Stimulated activated CD4-positive, alpha-beta T cell treated with anti-CD3 and anti-CD28 coated beads, Interleukin-1b, Interleukin-23, amount 100 ng/mL, for 24 hours (primary cell): ENCODE measurements around the gene CKB.
A peak's percentile ranks its signal among the peaks of the same experiment; 100 is the strongest.

ENCODE experiments used
- DNase-seq, 4 experiments: peaks; one replicate each; pipeline ENCODE4 v3.0.0-alpha.2; 2020; ENCODE audit warnings: low read depth in 4 of 4, low spot score in 1 of 4

Gene CKB

DNA sequence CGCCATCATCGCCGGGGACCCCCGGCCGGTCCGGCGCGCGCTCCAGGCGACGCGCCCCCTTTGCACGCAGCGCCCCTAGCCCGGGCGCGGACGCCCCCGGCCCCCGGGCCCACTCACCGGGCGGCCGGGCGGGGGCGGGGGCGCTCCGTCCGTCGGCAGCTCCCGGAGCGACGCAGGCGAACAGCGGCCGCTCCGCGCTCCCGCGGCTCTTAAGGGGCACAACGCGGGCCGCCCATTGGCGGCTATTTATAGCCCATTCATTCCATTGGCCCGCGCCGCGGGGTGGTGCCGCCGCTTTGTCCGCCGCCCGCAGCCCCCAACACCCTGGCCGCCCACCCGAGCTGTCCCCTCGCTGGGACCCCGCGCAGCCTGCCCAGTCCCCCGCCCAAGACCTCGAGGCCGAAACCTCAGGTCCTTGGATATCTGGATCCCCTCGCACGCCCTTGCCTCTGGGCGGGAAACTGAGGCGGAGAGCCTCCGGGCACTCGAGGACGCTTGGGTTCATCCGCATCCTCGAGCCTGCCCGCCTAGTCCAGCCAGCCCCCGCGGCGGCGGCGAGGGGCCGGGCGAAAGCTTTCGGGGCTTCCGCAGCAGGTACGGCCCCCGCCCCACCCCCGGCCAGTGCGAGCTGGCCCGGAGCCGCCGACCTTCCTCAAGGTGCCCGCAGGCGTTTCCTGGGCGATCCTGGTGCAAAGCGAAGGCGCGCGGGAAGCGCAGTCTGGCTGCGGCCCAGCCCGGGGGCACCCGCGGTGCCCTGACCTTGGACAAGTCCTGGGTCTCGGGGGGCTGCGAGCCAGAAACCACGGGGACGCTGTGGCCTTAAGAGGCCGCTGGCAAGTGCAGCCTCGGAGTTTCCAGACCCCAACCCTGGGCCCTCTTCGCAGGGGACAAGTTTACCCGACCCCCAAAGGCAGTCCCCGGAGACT is at the start of gene CKB:
Gene CKB (minus strand): TSS at position 182 of the 926 bp plus-strand sequence. CDS start 337 bp downstream, outside the sequence.
- no peak for DNase-seq

DNA sequence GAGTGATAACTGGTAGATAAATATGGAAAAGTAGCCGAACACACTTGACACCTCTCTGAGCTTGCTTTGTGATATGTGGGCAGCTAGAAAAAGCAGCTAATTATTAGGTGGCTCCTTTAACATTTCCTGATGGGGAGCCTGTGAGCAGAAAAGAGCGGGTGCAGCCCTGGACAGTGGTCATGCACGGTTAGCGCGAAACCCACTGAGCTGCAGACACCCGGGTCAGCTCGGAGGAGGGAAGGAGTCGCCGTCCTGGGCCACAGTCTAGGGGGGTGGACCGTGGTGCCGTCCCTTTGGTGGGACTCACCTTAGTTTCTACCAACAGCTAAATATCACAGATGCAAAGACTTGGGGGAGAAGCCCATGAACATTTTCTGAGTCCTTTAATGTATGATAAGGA is 46.8 kb upstream of the CKB start:
- no peak for DNase-seq

DNA sequence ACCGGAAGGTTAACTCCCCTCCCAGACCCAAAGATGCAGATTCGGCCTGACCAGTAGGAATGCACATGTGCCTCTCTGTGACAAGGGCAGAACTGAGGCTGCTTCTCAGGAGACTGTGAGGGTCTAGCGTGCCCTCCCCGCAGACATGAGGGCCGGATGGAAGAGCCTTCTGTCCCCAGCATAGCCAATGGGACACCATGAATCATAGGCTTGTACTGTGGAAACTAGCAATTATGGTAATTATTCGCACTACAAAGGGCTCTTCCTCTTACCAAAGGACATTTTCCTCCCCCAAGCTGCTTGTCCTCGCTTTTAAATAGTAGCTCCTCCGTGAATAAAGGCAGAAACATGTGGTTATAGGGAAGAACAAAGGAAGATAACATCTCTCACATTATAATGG is 46.3 kb upstream of the CKB start:
- DNase-seq, result no peak

DNA sequence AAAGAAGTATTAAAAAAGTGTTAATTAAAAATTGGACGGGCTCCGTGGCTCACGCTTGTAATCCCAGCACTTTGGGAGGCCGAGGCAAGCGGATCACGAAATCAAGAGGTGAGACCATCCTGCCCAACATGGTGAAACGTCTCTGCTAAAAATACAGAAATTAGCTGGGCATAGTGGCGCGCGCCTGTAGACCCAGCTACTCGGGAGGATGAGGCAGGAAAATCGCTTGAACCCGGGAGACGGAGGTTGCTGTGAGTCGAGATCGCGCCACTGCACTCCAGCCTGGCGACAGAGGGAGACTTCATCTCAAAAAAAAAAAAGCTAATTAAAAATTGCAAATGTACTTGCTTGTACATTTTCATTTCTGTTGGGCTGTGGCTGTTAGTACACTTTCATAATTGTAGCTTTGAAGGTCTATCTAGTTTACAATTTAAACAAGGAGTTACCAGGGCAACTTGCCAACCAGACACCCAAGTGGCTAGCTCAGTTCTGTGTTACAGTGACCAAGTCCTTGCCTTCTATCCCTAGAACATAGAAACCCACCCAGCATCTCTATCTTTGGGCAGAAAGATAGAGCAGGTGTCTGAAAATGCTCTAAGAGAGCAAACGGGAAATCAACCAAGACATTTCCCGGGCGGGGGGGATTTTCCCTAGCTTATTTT is 41.3 kb upstream of the CKB start:
- no peak for DNase-seq

DNA sequence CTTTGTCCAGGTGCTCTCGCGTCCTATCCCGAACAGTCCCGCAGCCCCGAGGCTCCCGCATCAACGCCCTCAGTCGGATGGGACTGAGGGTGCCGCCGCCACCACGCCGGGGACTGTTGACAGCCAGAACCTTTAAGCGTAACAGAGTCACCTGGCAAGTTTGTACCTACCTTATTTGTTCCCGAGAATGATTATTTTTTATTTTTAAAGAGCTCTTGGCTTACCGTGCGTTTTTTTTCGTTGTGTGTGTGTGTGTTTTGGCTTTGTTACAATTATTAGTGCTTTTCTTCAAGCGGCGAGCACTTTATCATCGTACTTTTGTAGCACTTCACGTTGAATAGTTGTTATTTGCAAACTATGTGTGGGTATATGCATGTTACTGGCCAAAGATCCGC is 40.6 kb upstream of the CKB start:
- no peak for DNase-seq

DNA sequence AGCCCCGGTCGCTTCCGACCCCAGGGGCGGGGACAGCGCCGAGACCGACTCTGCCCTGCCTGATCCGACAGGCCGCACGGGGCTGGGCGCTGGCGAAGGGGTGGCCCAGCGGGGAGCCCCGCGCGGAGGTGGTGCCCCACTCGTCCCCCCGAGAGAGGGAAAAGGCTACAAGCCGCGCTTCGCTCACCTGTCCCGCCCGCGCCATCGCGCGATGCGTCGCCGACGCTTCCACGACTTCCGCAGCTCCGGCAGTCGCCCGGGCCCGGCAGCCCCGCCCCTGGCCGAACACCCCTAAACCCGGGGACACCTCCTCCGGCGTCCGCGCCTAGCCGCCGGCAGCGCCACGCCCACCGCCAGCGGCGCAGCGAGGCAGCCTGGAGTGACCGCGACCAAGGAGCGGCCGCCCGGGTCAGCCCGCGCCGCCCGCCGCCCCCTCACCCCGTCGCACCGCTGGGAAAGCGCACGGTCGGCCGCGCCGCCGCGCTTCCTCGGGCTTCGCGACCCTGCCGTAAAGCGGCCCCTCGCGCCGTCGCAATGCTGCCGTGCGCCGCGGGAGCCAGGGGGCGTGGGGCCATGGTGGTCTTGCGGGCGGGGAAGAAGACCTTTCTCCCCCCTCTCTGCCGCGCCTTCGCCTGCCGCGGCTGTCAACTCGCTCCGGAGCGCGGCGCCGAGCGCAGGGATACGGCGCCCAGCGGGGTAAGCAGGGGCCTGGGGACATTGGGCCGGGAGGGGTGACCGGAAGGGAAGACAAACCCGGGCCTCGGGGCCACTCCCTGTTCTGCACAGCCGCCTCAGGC is 40.0 kb upstream of the CKB start, which contains the start of the genes BAG5 and COA8:
Gene BAG5 (minus strand): TSS at position 229 of the 797 bp plus-strand sequence. CDS start 1,493 bp downstream, outside the sequence.
Gene COA8 (plus strand): TSS at position 532 of the 797 bp plus-strand sequence. CDS start 42 bp downstream, at position 574.
- DNase-seq, result peak; percentile 61 to 83 (median 73)

DNA sequence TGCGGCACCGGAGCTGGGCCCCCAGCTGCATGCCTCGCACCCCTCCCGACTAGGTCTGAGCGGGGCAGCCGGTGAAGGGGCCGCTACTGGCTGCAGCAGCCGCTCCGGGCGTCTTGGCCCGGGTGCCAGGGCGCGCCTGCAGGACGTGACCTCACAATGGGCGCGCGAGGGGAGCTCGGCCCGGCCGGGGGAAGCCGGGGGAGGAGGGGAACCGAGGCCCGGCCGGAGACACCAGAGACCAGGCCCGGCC is 39.5 kb upstream of the CKB start:
- no peak for DNase-seq

DNA sequence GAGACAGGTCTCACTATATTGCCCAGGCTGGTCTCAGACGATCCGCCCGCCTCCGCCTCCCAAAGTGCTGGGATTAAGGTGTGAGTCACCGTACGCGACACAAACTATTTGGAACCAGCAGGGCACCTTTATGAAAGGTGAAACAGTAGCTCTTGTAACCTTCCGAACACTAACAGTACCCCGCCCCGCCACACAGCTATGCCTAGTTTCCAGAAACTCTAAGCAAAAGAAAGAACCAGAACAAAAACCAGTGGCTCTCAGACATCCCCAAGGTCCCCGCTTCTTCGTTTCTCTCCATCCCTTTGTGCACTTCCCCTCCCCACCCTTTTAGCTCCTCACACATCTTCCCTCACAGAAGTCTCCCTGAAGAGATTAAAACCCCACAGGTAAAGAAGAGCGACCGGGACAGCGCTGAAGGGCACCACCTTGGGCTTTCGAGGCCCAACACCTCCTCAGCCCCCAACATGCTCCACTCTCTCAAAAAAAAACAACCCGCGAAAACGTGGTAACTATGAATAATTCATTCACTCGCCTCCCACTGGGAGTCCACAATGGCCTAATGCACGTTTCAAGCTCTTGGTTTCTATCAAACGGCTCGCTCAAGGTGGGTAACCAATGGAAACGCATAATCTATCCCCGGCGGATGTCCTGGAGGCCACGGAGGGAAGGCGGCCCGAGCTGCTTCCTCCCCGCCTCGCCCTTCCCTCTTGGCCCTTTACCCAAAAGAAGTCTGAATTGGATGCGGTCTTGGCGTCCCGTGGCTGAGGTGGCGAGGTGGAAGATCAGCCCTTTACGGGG is 39.0 kb upstream of the CKB start:
- DNase-seq, result peak in 1 of 4 experiments; percentile 25

DNA sequence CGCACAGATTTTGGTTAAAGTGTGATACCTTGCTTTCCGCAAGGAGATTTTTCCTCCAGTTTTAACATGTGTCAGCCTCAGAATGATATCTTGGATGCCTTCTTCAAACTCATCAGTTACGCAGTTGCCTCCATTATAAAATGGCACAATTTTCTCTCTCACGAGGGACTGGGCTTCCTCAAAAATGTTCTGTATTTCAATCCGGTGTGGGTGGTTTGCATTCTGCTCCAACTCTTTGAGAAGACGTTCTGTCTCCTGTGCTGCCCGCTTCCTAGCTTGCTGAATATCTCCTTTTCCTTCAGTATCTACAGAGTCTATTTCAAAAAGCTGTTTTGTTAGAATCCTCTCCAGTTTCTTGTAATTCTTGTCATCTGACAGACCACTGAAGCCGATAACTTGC is 38.1 kb upstream of the CKB start:
- DNase-seq, result no peak

DNA sequence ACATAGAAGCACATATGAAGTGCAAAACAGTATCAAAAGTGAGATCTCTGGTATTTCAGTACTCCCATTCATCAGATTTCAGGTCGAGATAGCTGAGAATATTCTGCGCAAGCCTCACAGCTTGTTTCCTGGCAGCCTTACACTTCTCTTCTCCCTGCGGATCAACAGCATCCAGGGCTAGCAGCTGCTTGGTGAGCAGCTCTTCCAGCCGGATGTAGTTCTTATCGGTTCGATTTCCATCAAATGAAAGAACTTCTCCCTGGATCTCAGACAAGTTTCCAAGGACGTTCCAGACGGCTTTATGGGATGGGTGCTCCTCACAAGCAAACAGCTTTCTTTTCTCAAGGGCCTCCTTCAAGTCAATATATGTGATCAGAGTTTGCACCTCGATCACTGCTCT is 37.1 kb upstream of the CKB start:
- no peak for DNase-seq

DNA sequence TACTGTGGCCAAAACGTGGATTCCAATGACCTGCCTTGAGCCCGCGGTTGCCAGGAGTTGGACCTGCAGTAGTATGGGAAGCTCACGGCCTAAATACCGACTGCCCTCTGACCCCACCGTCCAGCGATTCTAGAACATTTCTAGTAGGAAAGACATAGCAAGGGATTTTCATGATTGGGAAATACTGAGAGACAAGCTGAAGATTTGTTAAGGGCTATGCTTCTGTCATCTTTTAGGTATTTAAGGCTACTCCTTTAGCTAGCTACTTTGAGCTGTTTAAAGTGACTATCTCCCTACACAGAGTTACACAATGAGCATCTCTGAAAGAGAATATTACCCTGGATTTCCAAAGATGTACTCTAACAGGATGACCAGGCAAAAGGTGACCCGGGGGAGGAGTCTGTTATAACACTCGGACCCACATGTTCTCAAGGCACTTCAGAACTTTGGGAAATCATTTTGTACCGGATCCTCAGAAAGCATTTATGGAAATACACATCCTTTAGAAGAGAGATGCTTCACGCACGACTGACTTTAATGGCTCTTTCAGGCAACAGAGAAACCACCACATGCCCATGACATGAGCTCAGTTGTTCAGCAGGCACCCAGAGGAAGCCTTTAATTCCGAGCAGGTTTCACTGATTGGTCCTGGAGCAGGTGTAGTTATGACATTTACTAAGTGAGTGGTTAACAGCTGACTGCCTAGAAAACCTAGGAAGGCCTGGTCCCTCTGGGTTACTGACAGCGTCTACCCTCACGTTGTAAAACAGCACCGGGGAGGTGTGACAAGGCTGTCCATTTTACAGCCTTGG is 35.6 kb upstream of the CKB start:
- DNase-seq, result no peak

DNA sequence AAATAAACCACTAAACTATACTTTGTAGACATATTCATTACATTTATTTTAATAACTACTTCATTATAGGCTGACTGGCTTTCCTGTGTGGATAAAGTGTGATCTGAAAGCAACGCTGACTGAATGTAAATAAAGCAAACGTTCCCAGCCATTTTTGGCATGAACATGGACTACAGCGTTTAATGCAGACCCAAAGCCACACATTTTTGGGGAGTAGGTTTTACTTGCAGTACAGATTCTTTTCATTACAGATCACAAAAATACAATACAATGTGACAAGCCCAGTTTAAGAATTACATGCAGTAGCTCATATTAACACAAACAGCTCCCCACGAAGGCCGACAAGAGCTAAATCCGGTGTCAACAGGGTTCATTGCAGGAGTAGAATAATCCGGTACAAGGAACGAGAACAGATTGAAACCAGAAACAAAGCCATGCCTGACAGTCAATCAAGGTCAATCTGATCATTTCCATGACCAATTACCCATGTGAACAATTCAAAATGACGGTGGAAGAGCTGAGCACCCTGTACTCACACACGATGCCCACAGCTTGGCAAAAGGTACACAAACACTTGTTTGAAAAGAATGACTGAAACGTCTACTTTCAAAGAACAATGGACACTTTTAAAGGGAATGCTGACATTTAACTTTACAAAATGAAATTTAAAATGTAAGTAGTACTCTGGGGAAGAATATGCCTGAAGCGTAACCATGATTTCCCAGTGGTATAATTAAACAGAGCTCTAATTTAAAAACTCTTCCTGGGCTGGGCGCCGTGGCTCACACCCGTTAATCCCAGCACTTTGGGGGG is 34.5 kb upstream of the CKB start:
- no peak for DNase-seq

DNA sequence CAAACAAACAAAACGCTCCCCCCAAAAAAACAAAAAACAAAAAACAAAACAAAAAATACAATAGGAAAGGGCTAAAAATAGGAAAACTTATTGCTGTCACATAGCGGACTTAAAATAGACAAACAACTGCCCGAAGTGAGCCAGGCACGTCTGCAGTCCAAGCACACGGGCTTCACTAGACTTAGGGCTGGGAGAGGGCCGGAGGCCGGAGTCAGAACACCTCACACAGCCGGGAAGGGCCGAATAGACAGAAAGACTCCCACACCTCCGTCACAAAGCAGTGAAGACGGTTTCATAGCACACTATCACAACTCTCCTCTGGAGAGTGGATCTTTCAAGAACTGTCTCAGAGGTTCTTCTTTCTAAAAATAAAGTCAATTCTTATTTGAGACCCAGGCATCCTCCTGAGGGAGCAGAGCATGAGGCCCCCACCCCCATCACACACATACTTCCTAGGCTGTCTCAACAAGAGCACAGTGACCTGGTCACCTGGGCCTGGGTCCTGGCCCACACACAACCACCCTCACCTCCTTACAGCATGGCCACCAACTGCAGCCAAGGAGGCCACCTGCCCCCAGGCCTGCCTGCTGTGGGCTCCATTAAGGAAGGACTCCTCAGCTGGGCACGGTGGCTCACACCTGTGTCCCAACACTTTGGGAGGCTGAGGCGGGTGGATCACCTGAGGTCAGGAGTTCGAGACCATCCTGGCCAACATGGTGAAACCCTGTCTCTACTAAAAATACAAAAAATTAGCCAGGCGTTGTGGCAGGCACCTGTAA is 33.1 kb upstream of the CKB start:
- DNase-seq, result no peak

DNA sequence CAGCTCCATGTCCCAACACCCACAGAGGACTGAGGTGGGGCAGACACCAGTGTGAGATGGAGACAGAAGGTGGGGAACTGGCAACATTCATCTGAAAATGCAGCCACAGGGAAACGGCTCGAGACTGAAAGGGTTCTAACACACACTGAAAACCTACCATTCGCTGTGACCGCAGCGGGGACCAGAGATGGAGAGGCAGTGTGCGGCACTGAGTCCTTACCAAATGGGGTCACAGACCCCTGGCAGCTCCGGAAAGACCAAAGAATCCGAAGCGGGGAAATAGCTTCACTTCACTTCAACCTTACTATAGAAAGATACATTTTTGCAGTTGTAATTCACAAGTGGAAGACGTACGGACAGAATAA is 30.2 kb upstream of the CKB start:
- no peak for DNase-seq

DNA sequence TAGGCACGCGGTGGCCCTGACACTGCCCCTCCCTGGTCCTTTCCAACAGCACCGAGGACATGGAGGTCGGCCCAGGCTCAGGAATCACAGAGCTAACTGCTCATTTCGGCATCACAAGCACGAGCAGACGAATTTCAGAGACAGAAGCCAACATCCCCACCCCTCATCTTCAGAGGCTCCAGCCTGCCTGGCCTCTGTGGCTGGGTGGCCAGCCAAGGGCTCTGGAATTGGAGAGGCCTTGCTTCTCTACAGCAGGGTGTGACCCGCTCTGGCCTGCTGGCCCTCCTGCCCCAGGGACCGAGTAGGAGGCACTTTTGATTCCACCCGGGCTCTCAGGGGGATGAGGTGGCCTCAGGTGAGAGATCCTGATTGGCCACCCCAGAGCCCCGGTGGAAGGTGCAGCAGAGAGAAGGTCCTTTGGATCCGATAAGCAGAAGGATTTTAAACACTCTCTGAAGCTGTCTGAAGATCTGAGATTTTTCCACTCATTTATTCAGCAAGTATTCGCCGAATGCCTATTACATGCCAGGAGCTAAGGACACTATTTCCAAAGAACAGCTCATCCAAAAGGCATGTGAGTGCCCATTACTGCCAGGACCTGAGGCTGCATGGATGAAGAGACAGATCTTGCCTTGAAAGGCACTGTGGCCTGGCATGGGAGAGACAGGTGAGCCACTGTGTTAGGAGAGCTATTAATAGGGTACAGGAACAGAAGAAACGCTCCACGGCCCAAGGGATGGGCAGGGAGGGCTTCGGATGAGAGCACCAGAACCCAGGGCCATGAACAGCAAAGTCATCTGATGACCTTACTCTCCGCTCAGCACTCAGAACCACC is 29.6 kb upstream of the CKB start:
- DNase-seq, result no peak

DNA sequence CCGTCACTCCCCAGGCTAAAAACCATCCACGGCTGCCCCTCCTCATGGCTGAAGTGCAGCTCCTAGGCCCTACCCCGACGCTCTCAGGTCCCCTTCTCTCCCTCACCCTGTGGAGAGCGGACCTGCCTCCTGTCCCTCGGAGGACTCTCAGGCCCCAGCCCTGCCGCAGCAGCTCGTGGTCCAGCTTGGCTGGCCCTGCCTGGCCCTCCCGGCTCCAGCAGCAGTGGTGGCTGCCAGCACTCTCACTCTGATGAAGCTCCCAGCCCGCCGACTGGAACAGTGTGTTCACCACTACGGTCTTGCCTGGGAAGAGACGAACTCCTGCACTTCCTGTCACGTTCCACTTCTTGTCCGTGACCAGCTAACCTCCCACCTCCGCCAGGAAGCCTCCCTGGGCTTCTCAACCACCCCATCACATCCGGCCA is 28.7 kb upstream of the CKB start:
- no peak for DNase-seq

DNA sequence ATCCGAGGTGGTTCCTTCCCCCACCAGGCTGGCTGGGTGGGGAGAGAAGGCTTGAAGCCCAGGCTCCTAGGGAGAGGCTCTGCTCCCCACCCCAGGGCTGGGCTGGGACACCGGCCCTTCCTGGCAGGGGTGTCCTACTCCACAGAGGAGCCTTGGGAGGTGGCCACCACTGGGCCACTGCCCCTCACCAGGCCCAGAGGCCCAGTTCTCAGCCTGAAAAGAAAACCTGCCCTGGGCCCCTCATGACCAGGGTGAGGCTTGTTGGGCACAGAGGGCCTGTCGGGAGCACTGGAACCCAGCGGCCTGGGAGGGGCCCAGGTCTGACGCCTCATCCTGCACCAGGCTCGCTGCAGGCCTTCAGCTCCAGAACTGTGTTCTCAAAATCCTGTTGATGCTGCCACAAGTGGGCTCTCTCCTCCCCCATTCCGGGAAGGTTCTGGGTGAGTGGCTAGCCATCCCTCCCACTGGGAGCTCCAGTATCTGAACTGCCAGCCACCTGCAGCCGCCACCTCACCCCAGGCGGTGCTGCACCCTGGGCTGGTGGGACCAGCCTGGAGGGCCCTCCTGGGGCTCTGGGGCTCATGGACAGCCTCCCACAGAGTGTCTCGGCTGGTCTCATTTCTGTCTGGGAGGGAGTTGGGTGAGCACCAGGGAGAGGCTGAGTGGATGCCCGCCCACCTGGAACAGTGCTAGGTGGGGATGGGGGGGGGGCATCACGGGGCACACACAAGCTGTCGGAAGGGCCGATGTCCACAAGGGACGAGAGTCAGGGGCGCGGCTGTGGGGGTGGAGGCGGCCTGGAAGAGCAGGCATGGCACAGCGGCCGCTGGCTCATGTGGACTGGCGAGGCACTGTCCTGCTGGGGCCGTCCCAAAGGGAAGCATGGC is 28.1 kb upstream of the CKB start:
- DNase-seq, result no peak
